B cell (primary cell): ENCODE results near the gene LIN7A.

Experiments used
- EZH2 ChIP-seq: IDR thresholded peaks from 2 replicates; pipeline ENCODE4 v1.6.1; 2012; ENCODE audit warnings: borderline replicate concordance, low read depth, mild to moderate bottlenecking, moderate library complexity, low read length; ENCODE audit not compliant: insufficient read depth, poor library complexity, severe bottlenecking
- TF ChIP-seq, protein P1 (sequence below): fragments of 200-600 bp; IDR thresholded peaks from one replicate; pipeline ENCODE4 v1.8.0; 2022; ENCODE audit warnings: antibody characterized with exemption, mild to moderate bottlenecking

DNA sequence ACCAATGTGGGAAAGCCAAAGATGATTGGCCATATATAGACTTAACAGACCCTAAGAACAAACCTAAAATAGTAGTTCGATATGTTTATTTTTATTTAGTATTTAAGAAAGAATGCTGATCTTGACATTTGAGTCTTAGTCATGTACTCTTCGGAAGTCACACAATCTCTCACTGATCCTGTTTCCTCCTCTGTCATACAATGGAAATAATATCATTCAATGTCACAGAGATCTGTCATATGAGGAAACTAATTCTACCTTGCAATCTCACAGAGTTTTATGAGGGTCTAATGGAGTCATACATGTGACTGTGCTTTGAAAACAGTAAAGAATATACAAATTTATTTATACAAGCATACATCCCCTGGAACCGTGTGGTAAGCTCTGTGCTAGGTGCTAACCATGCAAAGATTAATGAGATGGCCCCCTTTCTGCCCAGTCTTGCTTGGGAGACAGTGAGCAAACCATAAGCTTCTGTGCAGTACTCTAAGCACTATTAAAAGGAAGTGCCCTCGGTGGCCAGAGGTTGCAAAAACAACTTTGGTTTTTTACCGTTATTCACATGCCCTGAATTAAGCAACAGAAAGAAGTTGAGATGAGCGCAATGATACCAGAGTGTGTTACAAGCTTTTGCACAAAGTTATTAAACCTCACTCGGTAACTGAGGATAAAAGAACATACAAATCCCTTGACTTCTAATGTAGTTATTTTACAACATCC, 1.7 kb upstream of the LIN7A start:
- TF ChIP-seq, protein P1, sequence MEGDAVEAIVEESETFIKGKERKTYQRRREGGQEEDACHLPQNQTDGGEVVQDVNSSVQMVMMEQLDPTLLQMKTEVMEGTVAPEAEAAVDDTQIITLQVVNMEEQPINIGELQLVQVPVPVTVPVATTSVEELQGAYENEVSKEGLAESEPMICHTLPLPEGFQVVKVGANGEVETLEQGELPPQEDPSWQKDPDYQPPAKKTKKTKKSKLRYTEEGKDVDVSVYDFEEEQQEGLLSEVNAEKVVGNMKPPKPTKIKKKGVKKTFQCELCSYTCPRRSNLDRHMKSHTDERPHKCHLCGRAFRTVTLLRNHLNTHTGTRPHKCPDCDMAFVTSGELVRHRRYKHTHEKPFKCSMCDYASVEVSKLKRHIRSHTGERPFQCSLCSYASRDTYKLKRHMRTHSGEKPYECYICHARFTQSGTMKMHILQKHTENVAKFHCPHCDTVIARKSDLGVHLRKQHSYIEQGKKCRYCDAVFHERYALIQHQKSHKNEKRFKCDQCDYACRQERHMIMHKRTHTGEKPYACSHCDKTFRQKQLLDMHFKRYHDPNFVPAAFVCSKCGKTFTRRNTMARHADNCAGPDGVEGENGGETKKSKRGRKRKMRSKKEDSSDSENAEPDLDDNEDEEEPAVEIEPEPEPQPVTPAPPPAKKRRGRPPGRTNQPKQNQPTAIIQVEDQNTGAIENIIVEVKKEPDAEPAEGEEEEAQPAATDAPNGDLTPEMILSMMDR: no peak
- no peak for TF ChIP-seq EZH2
